HL-60 (cell line): ENCODE measurements around the gene RABL2A.
"Not testable (repeated sequence)": the region's sequence is repeated elsewhere in the genome, so short reads cannot be mapped to it uniquely, and the experiment has no call there.

ENCODE experiments used
- CTCF ChIP-seq: IDR thresholded peaks from one replicate; pipeline ENCODE4 v1.5.1; 2011; ENCODE audit warnings: low read length, control low read depth, inconsistent platforms; ENCODE audit not compliant: insufficient read depth
- GABPA ChIP-seq: IDR thresholded peaks from 2 replicates; pipeline ENCODE4 v1.6.1; 2012; ENCODE audit warnings: low read depth
- POLR2AphosphoS5 ChIP-seq: IDR thresholded peaks from 2 replicates; pipeline ENCODE4 v1.6.1; 2012; ENCODE audit warnings: low read depth
- SPI1 ChIP-seq: IDR thresholded peaks from 2 replicates; pipeline ENCODE4 v1.6.1; 2012; ENCODE audit warnings: low read depth, mild to moderate bottlenecking, borderline replicate concordance
- TF ChIP-seq, protein P1 (sequence below): IDR thresholded peaks from 2 replicates; pipeline ENCODE4 v1.6.1; 2012; ENCODE audit warnings: low read depth; ENCODE audit not compliant: insufficient replicate concordance

DNA sequence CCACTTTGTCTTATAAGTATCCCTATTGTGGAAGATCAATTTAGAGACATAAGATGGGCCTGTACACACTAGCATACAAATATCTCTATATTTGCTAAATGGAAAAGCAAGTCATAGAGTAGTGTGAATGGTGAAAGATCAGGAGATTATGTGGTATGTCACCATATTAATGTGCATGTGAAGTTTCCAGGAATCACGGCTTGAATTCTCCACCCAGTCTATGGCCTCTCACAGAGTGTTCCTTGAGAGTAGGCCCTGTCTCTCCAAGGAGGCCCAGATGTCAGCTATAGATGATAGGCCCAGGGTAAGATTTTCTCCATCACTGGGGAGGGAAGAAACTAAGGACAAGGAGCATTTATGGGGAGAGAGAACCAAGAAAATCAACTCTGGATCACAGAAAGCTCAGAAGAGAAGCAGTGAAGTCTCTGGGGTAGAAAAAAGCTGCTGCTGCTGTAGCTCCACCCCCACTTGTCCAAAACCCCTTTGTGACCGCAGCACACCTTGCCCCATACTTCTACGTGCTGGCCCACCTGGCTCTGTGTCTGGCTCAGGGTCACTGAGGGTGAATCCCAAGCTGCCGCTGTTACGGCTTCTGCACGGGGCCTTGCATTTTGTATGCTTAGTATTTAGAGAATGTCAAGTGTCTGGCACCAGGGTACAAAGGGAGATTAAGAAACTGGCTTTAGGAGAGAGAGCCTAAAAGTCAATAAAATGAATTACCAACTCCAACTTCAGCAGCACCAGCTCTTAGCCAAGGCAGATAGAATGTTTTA, 37.9 kb downstream of the RABL2A start:
- TF ChIP-seq CTCF, GABPA, POLR2AphosphoS5, SPI1: not testable (repeated sequence)
- TF ChIP-seq, protein P1, sequence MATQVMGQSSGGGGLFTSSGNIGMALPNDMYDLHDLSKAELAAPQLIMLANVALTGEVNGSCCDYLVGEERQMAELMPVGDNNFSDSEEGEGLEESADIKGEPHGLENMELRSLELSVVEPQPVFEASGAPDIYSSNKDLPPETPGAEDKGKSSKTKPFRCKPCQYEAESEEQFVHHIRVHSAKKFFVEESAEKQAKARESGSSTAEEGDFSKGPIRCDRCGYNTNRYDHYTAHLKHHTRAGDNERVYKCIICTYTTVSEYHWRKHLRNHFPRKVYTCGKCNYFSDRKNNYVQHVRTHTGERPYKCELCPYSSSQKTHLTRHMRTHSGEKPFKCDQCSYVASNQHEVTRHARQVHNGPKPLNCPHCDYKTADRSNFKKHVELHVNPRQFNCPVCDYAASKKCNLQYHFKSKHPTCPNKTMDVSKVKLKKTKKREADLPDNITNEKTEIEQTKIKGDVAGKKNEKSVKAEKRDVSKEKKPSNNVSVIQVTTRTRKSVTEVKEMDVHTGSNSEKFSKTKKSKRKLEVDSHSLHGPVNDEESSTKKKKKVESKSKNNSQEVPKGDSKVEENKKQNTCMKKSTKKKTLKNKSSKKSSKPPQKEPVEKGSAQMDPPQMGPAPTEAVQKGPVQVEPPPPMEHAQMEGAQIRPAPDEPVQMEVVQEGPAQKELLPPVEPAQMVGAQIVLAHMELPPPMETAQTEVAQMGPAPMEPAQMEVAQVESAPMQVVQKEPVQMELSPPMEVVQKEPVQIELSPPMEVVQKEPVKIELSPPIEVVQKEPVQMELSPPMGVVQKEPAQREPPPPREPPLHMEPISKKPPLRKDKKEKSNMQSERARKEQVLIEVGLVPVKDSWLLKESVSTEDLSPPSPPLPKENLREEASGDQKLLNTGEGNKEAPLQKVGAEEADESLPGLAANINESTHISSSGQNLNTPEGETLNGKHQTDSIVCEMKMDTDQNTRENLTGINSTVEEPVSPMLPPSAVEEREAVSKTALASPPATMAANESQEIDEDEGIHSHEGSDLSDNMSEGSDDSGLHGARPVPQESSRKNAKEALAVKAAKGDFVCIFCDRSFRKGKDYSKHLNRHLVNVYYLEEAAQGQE = not testable (repeated sequence)
